ENCODE results near the gene SAPCD2. TPM values are rescaled to one million over a fixed set of nuclear protein-coding genes. Genes with fewer than 3 reads are reported as not detected.

SAPCD2 gene
- total and polyA plus RNA-seq, 2 of the 4 experiments (the other 2 are of a cell fraction) = 3.4 to 4.9 TPM

- no peak overlapping the region for H2BK120ac ChIP-seq (ENCODE audit: low read depth, low read length)
- in situ Hi-C loops (cut with MboI; ENCODE audit: low sequenced_read_pairs) (no loop called here), dilution Hi-C loops (cut with HindIII; ENCODE audit: low sequenced_read_pairs, unreplicated experiment) (no loop called here), intact Hi-C loops (cut with micrococcal nuclease) (no loop called here)
- H3K23ac ChIP-seq (ENCODE audit: low read depth, low read length) = no peak overlapping the region
- no peak overlapping the region for H2AK5ac ChIP-seq (ENCODE audit: low read depth, low read length)
- ChIA-PET CTCF (no interaction called here), POLR2A (ENCODE audit: unreplicated experiment) (no interaction called here)
- H3K27me3 ChIP-seq (ENCODE audit: control insufficient read depth, insufficient read depth, low read length) = no peaks in the 10 kb centered on the region
- H3K79me1 ChIP-seq (ENCODE audit: low read depth in 1 of 2, low read length in 2 of 2) = no peaks in the 10 kb centered on the region
- no peaks in the 10 kb centered on the region for H3K9me3 ChIP-seq (ENCODE audit: control insufficient read depth, insufficient read depth, low read length)
- 89% methylated on average over 10 of the region's 36 CpGs; no CpG with 5 or more reads in 1 of the 2 experiments for WGBS, 2 experiments (ENCODE audit: extremely low coverage in 2 of 2, insufficient read length in 1 of 2)
- no peak overlapping the region for H3K4me3 ChIP-seq (ENCODE audit: insufficient read depth, low read depth, low read length)
- H4K5ac ChIP-seq (ENCODE audit: low read depth, low read length) = no peak overlapping the region
- H3K14ac ChIP-seq (replicated peaks; ENCODE audit: low read depth, low read length) = no peak overlapping the region
- no peak overlapping the region for H4K91ac ChIP-seq (ENCODE audit: insufficient read depth, low read depth, low read length)
- H3K18ac ChIP-seq (ENCODE audit: low read depth, low read length) = no peak overlapping the region
- ATAC-seq (ENCODE audit: low read depth) (no peak), DNase-seq (no peak)
- H3K27ac ChIP-seq (ENCODE audit: insufficient read depth, low read length) = no peak overlapping the region
- no TSS peak for BruUV-seq (replicated peaks)
- H3K9ac ChIP-seq (ENCODE audit: low read depth, low read length) = no peak overlapping the region
- H4K20me1 ChIP-seq (ENCODE audit: insufficient read depth, low read length) = no peaks in the 10 kb centered on the region; the same call in 1 of the 2 replicates
- no peak overlapping the region for H3K4ac ChIP-seq (ENCODE audit: low read depth, low read length)
- no peaks in the 10 kb centered on the region for H3K9me1 ChIP-seq (ENCODE audit: insufficient read depth, low read length)
- peak overlapping the region; percentile 21 for H2AFZ ChIP-seq (replicated peaks; ENCODE audit: low read length, poor library complexity)
- no peak overlapping the region for H2AK9ac ChIP-seq (replicated peaks; ENCODE audit: low read depth, low read length, poor library complexity)
- no peak overlapping the region for H3K4me2 ChIP-seq (ENCODE audit: low read depth, low read length)
- TF ChIP-seq NFE2L2 (IDR thresholded peaks at IDR 0.05; ENCODE audit: low read depth, low read length) (no peak), MAFK (IDR thresholded peaks at IDR 0.05; ENCODE audit: low read depth, low read length) (no peak), BHLHE40 (IDR thresholded peaks at IDR 0.05; ENCODE audit: low read depth, low read length) (no peak), CEBPB (IDR thresholded peaks at IDR 0.05; ENCODE audit: low read depth, low read length) (no peak), FOS (IDR thresholded peaks at IDR 0.05; ENCODE audit: low read depth, low read length) (no peak), MAZ (IDR thresholded peaks at IDR 0.05; ENCODE audit: borderline replicate concordance, low read depth, low read length) (no peak), SMC3 (IDR thresholded peaks at IDR 0.05; ENCODE audit: low read depth, low read length) (no peak), MXI1 (IDR thresholded peaks at IDR 0.05; ENCODE audit: borderline replicate concordance, low read depth, low read length) (no peak), CHD1 (IDR thresholded peaks at IDR 0.05; ENCODE audit: low read depth, low read length) (no peak), USF2 (IDR thresholded peaks at IDR 0.05; ENCODE audit: low read depth, low read length) (no peak), CTCF (conservative IDR thresholded peaks at IDR 0.05; ENCODE audit: low read depth, low read length) (no peak), POLR2A (IDR thresholded peaks at IDR 0.05; ENCODE audit: low read depth, low read length) (no peak), RFX5 (IDR thresholded peaks at IDR 0.05; ENCODE audit: low read depth, low read length) (no peak), RAD21 (IDR thresholded peaks at IDR 0.05; ENCODE audit: low read length) (no peak), ELK1 (IDR thresholded peaks at IDR 0.05; ENCODE audit: borderline replicate concordance, low read depth, low read length) (no peak), RCOR1 (IDR thresholded peaks at IDR 0.05; ENCODE audit: insufficient replicate concordance, low read length) (no peak)
- H2BK20ac ChIP-seq (ENCODE audit: low read depth, low read length) = no peak overlapping the region
- H3K56ac ChIP-seq (ENCODE audit: extremely low read depth, insufficient read depth, low read length) = no peak overlapping the region
- no peaks in the 10 kb centered on the region for H3K4me1 ChIP-seq (ENCODE audit: control insufficient read depth, insufficient read depth, low read length)
- H3K36me3 ChIP-seq (ENCODE audit: control insufficient read depth, insufficient read depth, low read length) = peaks cover 30% of the 10 kb centered on the region; the same call in 1 of the 2 replicates
- no peak overlapping the region for H2BK15ac ChIP-seq (ENCODE audit: low read depth, low read length)
- no peak overlapping the region for H2BK5ac ChIP-seq (ENCODE audit: low read depth, low read length, poor library complexity, severe bottlenecking)
- H4K8ac ChIP-seq (ENCODE audit: low read depth in 2 of 2, low read length in 2 of 2) = no peak overlapping the region
These were observed 51.4 kb downstream of the SAPCD2 start for GRCh38 chr9:137018761-137019559.
